ENCODE measurements around the gene OTOP2.

OTOP2 gene

DNA sequence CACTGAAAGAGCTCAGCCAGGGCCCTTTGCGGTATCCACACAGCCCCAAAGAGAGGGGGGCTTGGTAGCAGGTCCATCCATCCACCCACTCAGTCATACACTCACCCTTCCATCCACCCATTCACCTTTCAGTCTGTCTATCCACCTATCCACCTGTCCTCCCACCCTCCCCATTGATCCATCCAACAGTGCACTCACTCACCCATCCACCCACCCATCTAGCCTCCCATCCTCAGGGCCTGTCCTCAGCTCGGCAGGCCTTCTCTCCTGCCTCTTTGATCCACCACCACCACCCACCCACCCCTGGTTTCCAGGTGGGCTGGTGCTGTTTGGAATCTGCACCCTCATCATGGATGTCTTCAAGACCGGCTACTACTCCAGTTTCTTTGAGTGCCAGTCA is 1.2 kb downstream of the OTOP2 start:
- DNase-seq (ENCODE audit: low read depth) = no peak
- no peak for TF ChIP-seq CTCF (conservative IDR thresholded peaks at IDR 0.05; ENCODE audit: low read depth, low read length)
- no peak overlapping the region for H3K4me3 ChIP-seq (ENCODE audit: low read depth, low read length)

DNA sequence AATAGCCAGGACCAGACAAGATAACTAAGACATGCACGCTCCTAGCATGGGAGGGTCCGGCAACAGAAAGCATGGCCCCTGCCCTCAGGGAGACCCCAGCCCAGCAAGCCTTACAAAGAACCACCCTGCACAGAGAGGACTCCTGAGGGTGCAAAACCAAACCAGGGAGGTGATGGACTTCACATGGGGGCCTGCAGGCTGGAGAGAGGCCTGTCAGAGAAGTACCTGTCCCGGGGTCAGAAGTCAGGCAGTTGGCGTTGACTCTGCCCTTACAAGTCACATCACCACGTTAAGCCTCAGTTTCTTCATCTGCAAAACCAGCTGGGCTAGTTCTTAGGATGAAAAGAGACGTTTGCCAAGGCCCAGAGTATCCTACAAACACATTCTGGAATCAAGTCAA is 4.7 kb downstream of the OTOP2 start:
- DNase-seq (ENCODE audit: low read depth) = no peak
- no peak overlapping the region for H3K4me3 ChIP-seq (ENCODE audit: low read depth, low read length)
- TF ChIP-seq CTCF (conservative IDR thresholded peaks at IDR 0.05; ENCODE audit: low read depth, low read length) = no peak

GRCh38 chr17:74930535-74931036 is 6.5 kb downstream of the OTOP2 start:
- H3K4me3 ChIP-seq (ENCODE audit: low read depth, low read length) = no peak overlapping the region
- no peak for DNase-seq (ENCODE audit: low read depth)
- no peak for TF ChIP-seq CTCF (conservative IDR thresholded peaks at IDR 0.05; ENCODE audit: low read depth, low read length)

GRCh38 chr17:74935048-74935447 is 11.0 kb downstream of the OTOP2 start:
- H3K4me3 ChIP-seq (ENCODE audit: low read depth, low read length) = no peak overlapping the region
- DNase-seq (ENCODE audit: low read depth) = no peak
- no peak for TF ChIP-seq CTCF (conservative IDR thresholded peaks at IDR 0.05; ENCODE audit: low read depth, low read length)

GRCh38 chr17:74935585-74936469 is 11.8 kb downstream of the OTOP2 start, which contains the start of gene OTOP3:
OTOP3 (plus strand) TSS chr17:74935898; CDS start chr17:74935922, 24 bp downstream.
- DNase-seq (ENCODE audit: low read depth) = no peak
- TF ChIP-seq CTCF (conservative IDR thresholded peaks at IDR 0.05; ENCODE audit: low read depth, low read length) = no peak
- no peak within 1 kb of the TSS for H3K4me3 ChIP-seq (ENCODE audit: low read depth, low read length)

- H3K4me3 ChIP-seq (ENCODE audit: low read depth, low read length) = no peak overlapping the region
- no peak for TF ChIP-seq CTCF (conservative IDR thresholded peaks at IDR 0.05; ENCODE audit: low read depth, low read length)
- DNase-seq (ENCODE audit: low read depth) = no peak
Measured at GRCh38 chr17:74936470-74936799, 12.4 kb downstream of the OTOP2 start.
